ENCODE data around the gene SULT2A1. TPM values are rescaled to one million over a fixed set of nuclear protein-coding genes. Genes with fewer than 3 reads are reported as not detected.
"Not testable (repeated sequence)": the region's sequence is repeated elsewhere in the genome, so short reads cannot be mapped to it uniquely, and the experiment has no call there.

SULT2A1 gene, protein sequence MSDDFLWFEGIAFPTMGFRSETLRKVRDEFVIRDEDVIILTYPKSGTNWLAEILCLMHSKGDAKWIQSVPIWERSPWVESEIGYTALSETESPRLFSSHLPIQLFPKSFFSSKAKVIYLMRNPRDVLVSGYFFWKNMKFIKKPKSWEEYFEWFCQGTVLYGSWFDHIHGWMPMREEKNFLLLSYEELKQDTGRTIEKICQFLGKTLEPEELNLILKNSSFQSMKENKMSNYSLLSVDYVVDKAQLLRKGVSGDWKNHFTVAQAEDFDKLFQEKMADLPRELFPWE
- not detected for total RNA-seq

- H3K27me3 Mint-ChIP-seq, result peaks cover 11% of the 10 kb centered on the region
- DNase-seq, result no peak
- ChIA-PET CTCF (no interaction called here), POLR2A (no interaction called here)
- no peaks in the 10 kb centered on the region for H3K9me3 Mint-ChIP-seq
- H3K4me1 Mint-ChIP-seq, result no peaks in the 10 kb centered on the region
- no peak within 1 kb of the TSS for H3K27ac Mint-ChIP-seq
- H3K36me3 Mint-ChIP-seq (ENCODE audit: low read depth), result no peaks in the 10 kb centered on the region
- no peak within 1 kb of the TSS for H3K4me3 Mint-ChIP-seq
These were observed at the start of gene SULT2A1 for GRCh38 chr19:47886010-47886559. Gene SULT2A1 (minus strand): TSS chr19:47886315. CDS start chr19:47886257, 58 bp downstream.

DNA sequence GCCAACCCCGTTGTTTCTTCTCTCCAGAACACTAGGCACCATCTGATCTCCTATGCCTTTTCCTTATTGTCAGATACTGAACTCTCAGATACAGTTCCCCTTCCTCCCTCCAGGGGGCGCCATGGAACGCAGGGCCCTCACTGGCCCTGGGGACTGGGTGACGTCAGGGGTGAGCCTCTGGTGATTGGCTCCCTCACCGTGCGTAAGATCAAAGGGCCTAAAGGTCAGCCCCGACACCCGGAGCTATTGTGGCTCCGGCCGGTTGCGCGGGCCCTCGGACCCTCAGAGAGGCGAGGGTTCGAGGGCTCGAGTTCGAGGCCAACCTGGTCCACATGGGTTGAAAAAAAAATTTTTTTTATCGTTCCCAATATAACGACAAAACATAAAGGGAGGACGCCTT, 42.5 kb upstream of the SULT2A1 start:
- H3K27ac Mint-ChIP-seq; H3K9me3 Mint-ChIP-seq; H3K4me1 Mint-ChIP-seq; DNase-seq; H3K4me3 Mint-ChIP-seq; H3K36me3 Mint-ChIP-seq (ENCODE audit: low read depth); CTCF ChIA-PET; H3K27me3 Mint-ChIP-seq; POLR2A ChIA-PET: not testable (repeated sequence)

DNA sequence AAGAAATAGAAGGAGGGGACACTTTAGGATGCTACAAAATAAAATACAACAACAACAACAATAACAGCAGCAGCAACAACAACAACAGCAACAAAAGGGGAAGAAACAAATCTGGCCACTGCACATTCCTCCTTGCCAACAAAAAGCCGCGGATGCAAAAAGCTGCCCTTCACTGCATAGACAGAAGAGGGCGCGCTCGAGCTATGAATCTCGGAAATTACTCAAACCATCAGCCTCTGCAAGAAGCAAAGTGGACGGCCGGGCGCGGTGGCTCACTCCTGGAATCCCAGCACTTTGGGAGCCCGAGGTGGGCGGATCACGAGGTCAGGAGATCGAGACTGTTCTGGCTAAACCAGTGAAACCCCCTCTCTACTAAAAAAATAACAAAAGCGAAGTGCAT, 34.0 kb upstream of the SULT2A1 start:
- DNase-seq; H3K27ac Mint-ChIP-seq; H3K36me3 Mint-ChIP-seq (ENCODE audit: low read depth); H3K27me3 Mint-ChIP-seq; H3K4me1 Mint-ChIP-seq; POLR2A ChIA-PET; CTCF ChIA-PET; H3K9me3 Mint-ChIP-seq; H3K4me3 Mint-ChIP-seq: not testable (repeated sequence)

DNA sequence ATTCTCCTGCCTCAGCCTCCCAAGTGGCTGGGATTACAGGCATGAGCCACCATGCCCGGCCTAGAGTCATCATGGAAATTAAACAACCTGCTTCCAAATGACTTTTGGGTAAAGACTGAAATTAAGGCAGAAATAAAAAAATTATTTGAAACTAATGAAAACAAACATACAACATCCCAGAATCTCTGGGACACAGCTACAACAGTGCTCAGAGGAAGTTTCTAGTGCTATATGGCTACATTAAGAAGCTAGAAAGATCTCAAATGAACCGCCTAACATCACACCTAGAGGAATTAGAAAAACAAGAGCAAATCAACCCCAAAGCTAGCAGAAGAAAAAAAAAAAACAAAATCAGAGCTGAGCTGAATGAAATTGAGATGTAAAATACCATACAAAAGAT, 24.1 kb upstream of the SULT2A1 start:
- H3K4me3 Mint-ChIP-seq; H3K9me3 Mint-ChIP-seq; CTCF ChIA-PET; H3K4me1 Mint-ChIP-seq; H3K27me3 Mint-ChIP-seq; DNase-seq; H3K27ac Mint-ChIP-seq; POLR2A ChIA-PET; H3K36me3 Mint-ChIP-seq (ENCODE audit: low read depth): not testable (repeated sequence)

- H3K4me3 Mint-ChIP-seq; H3K27me3 Mint-ChIP-seq; H3K27ac Mint-ChIP-seq; H3K36me3 Mint-ChIP-seq (ENCODE audit: low read depth); POLR2A ChIA-PET; CTCF ChIA-PET; H3K9me3 Mint-ChIP-seq; H3K4me1 Mint-ChIP-seq: not testable (repeated sequence)
- peak; percentile 76 for DNase-seq
These were observed 23.2 kb upstream of the SULT2A1 start for GRCh38 chr19:47909350-47909749.

DNA sequence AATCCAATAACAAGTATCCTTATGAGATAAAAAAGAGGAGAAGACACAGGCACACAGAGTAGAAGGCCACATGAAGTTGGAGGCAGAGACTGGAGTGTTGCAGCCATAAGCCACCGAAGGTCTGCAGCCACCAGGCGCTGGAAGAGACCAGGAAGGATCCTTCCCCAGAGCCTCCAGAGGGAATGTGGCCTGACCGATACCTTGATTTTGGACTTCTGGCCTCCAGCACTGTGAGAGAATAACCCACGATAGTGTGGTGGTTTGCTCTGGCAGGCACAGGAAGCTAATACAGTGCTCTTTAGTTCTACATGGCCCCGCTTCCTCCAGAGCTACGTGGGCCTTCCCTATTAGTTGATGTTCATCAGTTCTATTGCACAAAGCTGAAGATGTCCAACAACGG, 15.3 kb upstream of the SULT2A1 start:
- H3K9me3 Mint-ChIP-seq, result no peaks in the 10 kb centered on the region
- ChIA-PET CTCF (interaction anchor here (1.1 kb wide), 1 partner anchor 32 kb away, joined by 4 read pairs; no protein-coding TSS in a partner anchor), POLR2A (no interaction called here)
- no peaks in the 10 kb centered on the region for H3K4me1 Mint-ChIP-seq
- no peak overlapping the region for H3K4me3 Mint-ChIP-seq
- H3K27me3 Mint-ChIP-seq, result no peaks in the 10 kb centered on the region
- DNase-seq, result no peak
- no peak overlapping the region for H3K27ac Mint-ChIP-seq
- H3K36me3 Mint-ChIP-seq (ENCODE audit: low read depth), result no peaks in the 10 kb centered on the region

GRCh38 chr19:47899335-47899734, 13.2 kb upstream of the SULT2A1 start:
- ChIA-PET CTCF (no interaction called here), POLR2A (no interaction called here)
- Mint-ChIP-seq H3K27me3 (no peaks in the 10 kb centered on the region), H3K27ac (no peak overlapping the region), H3K9me3 (no peaks in the 10 kb centered on the region), H3K4me3 (no peak overlapping the region), H3K36me3 (ENCODE audit: low read depth) (no peaks in the 10 kb centered on the region), H3K4me1 (no peaks in the 10 kb centered on the region)
- DNase-seq, result no peak

DNA sequence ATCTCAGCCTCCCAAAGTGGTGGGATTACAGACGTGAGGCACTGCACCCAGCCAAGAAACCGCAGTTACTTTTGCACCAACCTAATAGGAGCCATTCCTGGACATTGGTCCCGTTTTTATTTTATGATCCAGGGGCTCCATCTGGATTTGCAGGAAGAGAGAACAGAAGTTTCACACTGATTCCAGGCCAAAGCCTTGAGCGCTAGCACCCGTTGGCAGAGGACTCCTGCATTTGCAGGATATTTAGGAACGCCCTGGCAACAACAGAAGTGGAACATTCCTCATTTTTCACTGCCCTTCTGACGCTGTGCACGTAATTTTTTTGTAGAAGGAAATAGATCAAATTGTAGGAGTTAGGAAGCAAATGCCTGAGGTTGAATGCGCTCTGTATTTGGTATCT, 11.7 kb upstream of the SULT2A1 start:
- Mint-ChIP-seq H3K9me3 (no peaks in the 10 kb centered on the region), H3K4me1 (no peaks in the 10 kb centered on the region), H3K4me3 (no peak overlapping the region), H3K27ac (no peak overlapping the region), H3K27me3 (no peaks in the 10 kb centered on the region), H3K36me3 (ENCODE audit: low read depth) (no peaks in the 10 kb centered on the region)
- POLR2A ChIA-PET, result no interaction called here
- CTCF ChIA-PET, result no interaction called here
- DNase-seq, result no peak

DNA sequence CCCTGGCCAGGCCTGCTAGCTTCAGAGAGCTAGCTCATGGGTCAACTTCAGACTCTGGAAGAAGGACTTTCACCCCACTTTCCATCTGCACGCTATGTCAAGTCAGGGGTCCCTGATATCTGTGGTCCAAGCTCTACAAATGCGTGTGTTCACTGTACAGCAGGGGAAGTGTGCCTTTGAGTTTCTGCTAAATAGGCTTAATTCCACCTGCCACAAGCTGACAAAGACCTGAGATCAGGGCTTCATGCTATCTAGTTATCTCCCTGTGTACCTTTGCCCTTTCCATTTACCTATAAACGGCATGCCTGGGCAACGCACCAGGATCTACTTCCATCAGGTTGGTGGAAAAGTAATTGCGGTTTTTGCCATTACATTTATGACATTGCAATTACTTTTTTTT, 10.7 kb upstream of the SULT2A1 start:
- H3K36me3 Mint-ChIP-seq (ENCODE audit: low read depth), result no peaks in the 10 kb centered on the region
- CTCF ChIA-PET, result no interaction called here
- no peaks in the 10 kb centered on the region for H3K4me1 Mint-ChIP-seq
- H3K27ac Mint-ChIP-seq, result no peak overlapping the region
- no peak overlapping the region for H3K4me3 Mint-ChIP-seq
- H3K27me3 Mint-ChIP-seq, result no peaks in the 10 kb centered on the region
- DNase-seq, result no peak
- POLR2A ChIA-PET, result no interaction called here
- peaks cover under 1% of the 10 kb centered on the region for H3K9me3 Mint-ChIP-seq

DNA sequence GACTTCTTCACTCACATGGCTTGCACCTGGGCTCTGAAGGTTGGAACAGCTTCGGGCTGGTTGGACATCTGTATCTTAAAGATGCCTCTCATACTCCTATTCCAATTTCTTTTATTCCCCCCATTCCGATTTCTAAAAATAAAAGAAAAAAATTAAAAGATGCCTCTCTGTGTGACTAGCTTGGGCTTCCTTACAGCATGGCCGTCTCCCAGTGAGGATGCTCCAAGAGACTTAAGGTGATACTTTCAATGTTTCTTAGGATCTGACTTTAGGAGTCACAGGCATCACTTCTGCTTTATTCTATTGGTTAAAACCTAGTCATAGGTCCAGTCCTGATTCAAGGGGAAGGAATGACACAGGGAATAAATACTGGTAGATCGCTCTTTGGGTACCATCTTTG, 9.9 kb upstream of the SULT2A1 start:
- peaks cover 2% of the 10 kb centered on the region for H3K9me3 Mint-ChIP-seq
- no peaks in the 10 kb centered on the region for H3K36me3 Mint-ChIP-seq (ENCODE audit: low read depth)
- ChIA-PET CTCF (no interaction called here), POLR2A (no interaction called here)
- no peak for DNase-seq
- no peaks in the 10 kb centered on the region for H3K4me1 Mint-ChIP-seq
- no peaks in the 10 kb centered on the region for H3K27me3 Mint-ChIP-seq
- no peak overlapping the region for H3K27ac Mint-ChIP-seq
- no peak overlapping the region for H3K4me3 Mint-ChIP-seq

DNA sequence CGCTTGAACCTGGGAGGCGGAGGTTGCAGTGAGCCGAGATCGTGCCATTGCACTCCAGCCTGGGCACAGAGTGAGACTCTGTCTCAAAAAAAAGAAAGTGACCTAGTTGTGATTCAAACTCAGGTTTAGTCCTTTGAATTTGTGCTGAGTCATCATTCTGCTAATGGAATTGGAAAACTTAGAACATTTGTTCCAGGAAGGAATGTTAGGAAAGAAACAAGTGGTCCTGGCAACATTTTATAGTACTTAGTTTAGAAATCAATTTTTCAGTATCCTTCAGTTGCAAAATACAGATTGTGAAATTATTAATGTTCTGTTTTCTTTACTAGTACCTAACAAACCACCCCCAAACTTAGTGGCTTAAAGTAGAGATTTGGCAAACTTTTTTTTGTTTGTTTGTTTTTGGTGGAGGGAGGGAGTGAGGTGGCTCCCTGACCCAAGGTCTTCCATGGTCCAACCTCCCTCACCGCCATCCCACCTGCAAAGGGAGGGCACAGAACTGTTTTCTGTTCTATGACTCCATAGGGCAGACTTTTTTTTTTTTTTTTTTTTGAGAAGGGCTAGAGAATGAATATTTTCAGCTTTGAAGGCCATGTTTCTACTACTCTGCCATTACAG, 9.2 kb upstream of the SULT2A1 start:
- Mint-ChIP-seq H3K4me3 (no peak overlapping the region), H3K36me3 (ENCODE audit: low read depth) (no peaks in the 10 kb centered on the region), H3K4me1 (no peaks in the 10 kb centered on the region), H3K27me3 (no peaks in the 10 kb centered on the region), H3K27ac (no peak overlapping the region), H3K9me3 (peaks cover 2% of the 10 kb centered on the region)
- CTCF ChIA-PET, result no interaction called here
- POLR2A ChIA-PET, result no interaction called here
- DNase-seq, result no peak

DNA sequence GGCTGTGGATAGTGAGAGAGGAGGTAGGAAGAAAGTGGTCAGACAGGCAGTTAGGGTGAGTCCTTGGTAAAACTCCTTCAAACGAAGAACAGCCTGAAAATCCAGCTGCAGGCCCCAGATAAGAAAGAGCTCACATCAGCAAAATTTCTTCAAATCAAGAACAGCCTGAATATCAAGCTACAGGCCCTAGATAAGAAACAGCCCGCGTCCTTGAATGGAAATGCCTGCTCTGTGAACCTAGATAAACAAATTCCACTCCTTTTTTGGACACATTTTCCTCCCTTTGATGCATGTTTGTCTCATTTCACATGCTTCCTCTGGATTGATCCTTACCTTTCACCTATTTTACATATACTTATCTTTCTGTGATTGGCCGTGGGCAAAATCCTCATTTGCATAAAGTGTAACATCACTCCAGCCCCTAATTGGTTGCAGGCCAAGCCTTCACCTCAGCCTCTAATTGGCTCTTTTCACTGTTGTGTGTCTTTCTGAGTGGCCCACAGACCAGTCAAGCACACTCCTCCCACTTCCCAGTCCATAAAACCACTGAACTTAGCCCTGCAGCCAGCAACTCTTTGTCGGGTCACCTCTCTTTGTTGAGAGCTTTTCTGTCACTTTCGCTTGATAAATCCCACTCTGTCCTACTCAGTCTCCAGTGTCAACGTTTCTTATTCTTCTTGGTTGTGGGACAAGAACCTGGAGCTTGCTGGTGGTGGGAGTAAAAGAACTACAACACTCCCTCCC, 6.0 kb upstream of the SULT2A1 start:
- Mint-ChIP-seq H3K36me3 (ENCODE audit: low read depth) (no peaks in the 10 kb centered on the region), H3K27me3 (peaks cover 3% of the 10 kb centered on the region), H3K4me1 (no peaks in the 10 kb centered on the region), H3K9me3 (peaks cover 2% of the 10 kb centered on the region), H3K27ac (no peak overlapping the region), H3K4me3 (no peak overlapping the region)
- no peak for DNase-seq
- POLR2A ChIA-PET, result no interaction called here
- CTCF ChIA-PET, result no interaction called here

DNA sequence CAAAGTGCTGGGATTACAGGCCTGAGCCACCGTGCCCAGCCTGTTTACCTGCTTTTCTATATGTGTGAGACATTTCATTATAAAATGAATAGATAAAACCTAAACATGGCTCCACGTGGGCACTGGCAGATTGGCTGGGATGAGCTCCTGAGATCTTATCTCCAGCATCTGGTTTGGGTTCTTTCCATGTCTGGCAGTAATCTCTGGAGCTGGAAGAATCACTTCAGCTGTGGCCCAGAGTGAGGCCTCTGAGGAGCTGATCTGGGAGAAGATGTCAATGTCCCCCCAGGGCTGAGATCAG, 5.5 kb upstream of the SULT2A1 start:
- Mint-ChIP-seq H3K4me1 (no peaks in the 10 kb centered on the region), H3K27me3 (peaks cover 3% of the 10 kb centered on the region), H3K36me3 (ENCODE audit: low read depth) (no peaks in the 10 kb centered on the region), H3K27ac (no peak overlapping the region), H3K9me3 (peaks cover 2% of the 10 kb centered on the region), H3K4me3 (no peak overlapping the region)
- POLR2A ChIA-PET, result no interaction called here
- no peak for DNase-seq
- CTCF ChIA-PET, result no interaction called here
